Nephron progenitor cell (in vitro differentiated cells): ENCODE measurements around the gene ZGRF1.
A peak's percentile ranks its signal among the peaks of the same experiment; 100 is the strongest.

Experiments
- DNase-seq: peaks from one replicate; pipeline ENCODE4 v3.0.0; 2021
- H3K27ac Mint-ChIP-seq: 2 replicates; pipeline ENCODE4 v1.8.0; 2021; ENCODE audit warnings: mild to moderate bottlenecking, moderate library complexity, mixed read lengths
- H3K27me3 Mint-ChIP-seq: 2 replicates; pipeline ENCODE4 v1.8.0; 2021; ENCODE audit warnings: mild to moderate bottlenecking, low read depth, mixed read lengths; ENCODE audit not compliant: poor library complexity
- H3K36me3 Mint-ChIP-seq: 2 replicates; pipeline ENCODE4 v1.8.0; 2021; ENCODE audit warnings: low read depth, mixed read lengths
- H3K4me1 Mint-ChIP-seq: 2 replicates; pipeline ENCODE4 v1.8.0; 2021; ENCODE audit warnings: mixed read lengths
- H3K4me3 Mint-ChIP-seq: 2 replicates; pipeline ENCODE4 v1.8.0; 2021; ENCODE audit warnings: mild to moderate bottlenecking, moderate library complexity, mixed read lengths
- H3K9me3 Mint-ChIP-seq: 2 replicates; pipeline ENCODE4 v1.8.0; 2021; ENCODE audit warnings: mild to moderate bottlenecking, moderate library complexity, mixed read lengths
- TF ChIP-seq, protein P1 (sequence below): fragments of 200-600 bp; sonication (generic); IDR thresholded peaks from 2 replicates; pipeline ENCODE4 v1.5.0; 2021; ENCODE audit warnings: antibody characterized with exemption

ZGRF1 gene

DNA sequence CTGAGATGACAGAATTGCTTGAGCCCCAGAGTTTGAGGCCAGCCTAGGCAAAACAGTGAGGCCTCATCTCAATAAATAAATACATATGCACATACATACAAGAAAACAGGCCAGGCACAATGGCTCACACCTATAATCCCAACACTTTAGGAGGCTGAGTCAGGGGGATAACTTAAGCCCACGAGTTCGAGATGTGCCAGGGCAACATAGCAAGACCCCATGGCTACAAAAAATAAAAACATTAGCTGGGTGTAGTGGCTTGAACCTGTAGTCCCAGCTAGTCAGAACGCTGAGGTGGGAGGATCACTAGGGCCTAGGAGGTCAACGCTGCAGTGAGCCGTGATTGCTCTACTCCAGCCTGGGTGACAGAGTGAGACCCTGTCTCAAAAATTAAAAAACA lies 69.2 kb downstream of the ZGRF1 start:
- H3K4me3 Mint-ChIP-seq: no peak overlapping the region
- TF ChIP-seq, protein P1, sequence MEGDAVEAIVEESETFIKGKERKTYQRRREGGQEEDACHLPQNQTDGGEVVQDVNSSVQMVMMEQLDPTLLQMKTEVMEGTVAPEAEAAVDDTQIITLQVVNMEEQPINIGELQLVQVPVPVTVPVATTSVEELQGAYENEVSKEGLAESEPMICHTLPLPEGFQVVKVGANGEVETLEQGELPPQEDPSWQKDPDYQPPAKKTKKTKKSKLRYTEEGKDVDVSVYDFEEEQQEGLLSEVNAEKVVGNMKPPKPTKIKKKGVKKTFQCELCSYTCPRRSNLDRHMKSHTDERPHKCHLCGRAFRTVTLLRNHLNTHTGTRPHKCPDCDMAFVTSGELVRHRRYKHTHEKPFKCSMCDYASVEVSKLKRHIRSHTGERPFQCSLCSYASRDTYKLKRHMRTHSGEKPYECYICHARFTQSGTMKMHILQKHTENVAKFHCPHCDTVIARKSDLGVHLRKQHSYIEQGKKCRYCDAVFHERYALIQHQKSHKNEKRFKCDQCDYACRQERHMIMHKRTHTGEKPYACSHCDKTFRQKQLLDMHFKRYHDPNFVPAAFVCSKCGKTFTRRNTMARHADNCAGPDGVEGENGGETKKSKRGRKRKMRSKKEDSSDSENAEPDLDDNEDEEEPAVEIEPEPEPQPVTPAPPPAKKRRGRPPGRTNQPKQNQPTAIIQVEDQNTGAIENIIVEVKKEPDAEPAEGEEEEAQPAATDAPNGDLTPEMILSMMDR: no peak
- H3K36me3 Mint-ChIP-seq: peaks cover 55% of the 10 kb centered on the region
- H3K9me3 Mint-ChIP-seq: peaks cover 25% of the 10 kb centered on the region
- DNase-seq: no peak
- peak overlapping the region; percentile 46 for H3K27ac Mint-ChIP-seq
- H3K27me3 Mint-ChIP-seq: peaks cover 3% of the 10 kb centered on the region
- H3K4me1 Mint-ChIP-seq: no peaks in the 10 kb centered on the region

DNA sequence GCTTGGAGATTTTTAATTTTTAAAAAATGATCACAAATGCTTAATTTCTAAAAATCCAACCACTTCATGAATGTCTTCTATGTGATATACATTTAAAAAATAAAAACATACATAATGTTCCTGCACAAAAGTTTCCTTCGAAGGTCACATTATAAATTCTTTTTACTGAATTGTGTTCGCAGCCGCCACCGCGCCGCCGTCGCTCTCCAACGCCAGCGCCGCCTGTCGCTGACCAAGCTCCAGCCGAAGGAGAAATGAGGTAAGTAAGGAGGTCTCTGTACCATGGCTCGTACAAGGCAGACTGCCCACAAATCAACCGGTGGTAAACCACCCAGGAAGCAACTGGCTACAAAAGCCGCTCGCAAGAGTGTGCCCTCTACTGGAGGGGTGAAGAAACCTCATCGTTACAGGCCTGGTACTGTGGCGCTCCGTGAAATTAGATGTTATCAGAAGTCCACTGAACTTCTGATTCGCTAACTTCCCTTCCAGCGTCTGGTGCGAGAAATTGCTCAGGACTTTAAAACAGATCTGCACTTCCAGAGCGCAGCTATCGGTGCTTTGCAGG lies 71.9 kb downstream of the ZGRF1 start:
- no peaks in the 10 kb centered on the region for H3K4me1 Mint-ChIP-seq
- H3K27ac Mint-ChIP-seq: no peak overlapping the region
- no peak overlapping the region for H3K4me3 Mint-ChIP-seq
- H3K9me3 Mint-ChIP-seq: peaks cover 22% of the 10 kb centered on the region
- no peak for DNase-seq
- peaks cover 39% of the 10 kb centered on the region for H3K36me3 Mint-ChIP-seq
- TF ChIP-seq, protein P1: no peak
- peaks cover 3% of the 10 kb centered on the region for H3K27me3 Mint-ChIP-seq

DNA sequence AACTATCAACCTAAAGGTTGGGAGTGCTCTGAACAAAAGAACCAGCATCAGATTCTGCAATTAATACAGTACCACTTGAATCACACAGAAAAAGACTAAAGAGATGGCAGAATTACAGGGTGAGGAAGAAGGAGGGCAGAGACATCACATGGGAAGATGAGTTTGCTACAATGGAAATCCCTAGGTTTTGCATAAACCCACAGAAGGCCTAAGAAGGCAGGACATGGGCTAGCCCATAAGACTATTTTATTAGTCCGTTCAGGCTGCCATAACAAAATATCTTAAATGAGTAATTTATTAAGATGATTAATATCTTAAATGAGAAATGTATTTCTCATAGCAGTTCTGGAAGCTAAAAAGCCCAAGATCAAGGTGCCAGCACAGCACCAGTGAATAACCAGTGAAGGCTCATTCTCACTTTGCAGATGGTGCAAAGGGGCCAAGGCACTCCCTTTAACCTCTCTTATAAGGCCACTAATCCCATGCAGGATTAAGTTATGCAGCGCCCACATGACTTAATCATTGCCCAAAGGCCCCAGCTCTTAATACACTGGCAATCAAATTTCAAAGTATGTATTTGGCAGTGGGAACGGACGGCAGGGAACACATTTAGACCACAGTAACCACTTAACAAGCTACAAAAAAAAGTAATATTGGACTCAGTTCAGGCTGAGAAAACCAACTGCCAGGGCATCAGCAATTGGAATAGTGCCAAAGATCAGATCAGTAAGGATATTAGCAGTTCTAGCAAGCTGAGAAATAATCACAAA lies 73.1 kb downstream of the ZGRF1 start:
- Mint-ChIP-seq H3K27me3 (no peaks in the 10 kb centered on the region), H3K4me3 (no peak overlapping the region), H3K4me1 (no peaks in the 10 kb centered on the region), H3K9me3 (peaks cover 19% of the 10 kb centered on the region), H3K36me3 (peaks cover 33% of the 10 kb centered on the region), H3K27ac (no peak overlapping the region)
- DNase-seq: no peak
- TF ChIP-seq, protein P1: no peak

DNA sequence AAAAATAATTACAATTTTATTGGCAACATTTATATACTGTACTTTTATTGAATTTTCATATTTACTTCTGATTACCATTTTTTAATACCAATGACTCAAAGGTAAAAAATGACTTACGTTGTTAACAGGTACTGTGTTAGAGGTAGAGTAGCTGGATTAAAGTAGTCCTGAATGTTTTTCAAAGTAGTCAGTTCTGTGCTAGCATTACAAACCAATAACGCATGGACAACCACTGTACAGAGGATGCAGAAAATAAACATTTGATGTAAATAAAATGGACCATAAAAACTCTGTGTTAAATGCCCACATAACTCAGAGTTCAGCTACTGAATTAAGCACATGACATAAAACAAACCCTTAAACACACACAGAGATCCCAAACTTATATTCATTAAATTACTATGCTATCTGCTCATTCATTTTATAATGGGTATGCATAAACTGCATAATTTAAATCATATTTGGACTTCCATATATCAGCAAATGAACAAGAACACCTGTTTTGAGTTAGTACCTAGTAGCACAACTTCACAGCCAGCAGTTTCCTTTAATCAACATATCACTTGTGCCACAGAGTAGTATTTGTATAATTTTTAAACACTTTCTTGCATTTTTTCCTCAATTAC lies 74.3 kb downstream of the ZGRF1 start:
- TF ChIP-seq, protein P1: no peak
- Mint-ChIP-seq H3K27me3 (no peaks in the 10 kb centered on the region), H3K9me3 (peaks cover 14% of the 10 kb centered on the region), H3K36me3 (peaks cover 27% of the 10 kb centered on the region), H3K4me1 (no peaks in the 10 kb centered on the region), H3K4me3 (no peak overlapping the region), H3K27ac (no peak overlapping the region)
- DNase-seq: no peak

DNA sequence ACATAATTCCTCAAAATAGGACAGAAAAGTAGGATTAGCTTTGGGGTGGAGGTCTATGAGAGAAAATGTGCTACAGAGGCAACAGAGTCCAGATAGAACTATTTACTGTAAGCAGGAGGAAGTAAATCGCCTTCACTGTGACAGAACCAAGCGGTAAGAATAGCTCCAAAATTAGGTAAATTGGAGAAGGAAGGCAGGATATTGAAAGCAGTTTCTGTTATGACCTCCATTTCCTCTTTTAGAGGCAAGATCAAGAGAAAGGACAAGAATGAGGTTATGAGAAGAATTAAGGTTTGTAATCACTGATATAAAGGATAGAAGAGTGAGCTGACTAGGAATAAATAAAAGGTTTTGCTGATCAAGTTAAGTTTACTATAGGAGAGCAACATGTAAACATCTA lies 76.6 kb downstream of the ZGRF1 start:
- H3K9me3 Mint-ChIP-seq: peaks cover under 1% of the 10 kb centered on the region
- no peaks in the 10 kb centered on the region for H3K27me3 Mint-ChIP-seq
- H3K27ac Mint-ChIP-seq: no peak overlapping the region
- no peaks in the 10 kb centered on the region for H3K4me1 Mint-ChIP-seq
- TF ChIP-seq, protein P1: no peak
- peaks cover 17% of the 10 kb centered on the region for H3K36me3 Mint-ChIP-seq
- H3K4me3 Mint-ChIP-seq: no peak overlapping the region
- DNase-seq: no peak
